ENCODE measurements around the gene SCN10A. TPM values are rescaled to one million over a fixed set of nuclear protein-coding genes. Genes with fewer than 3 reads are reported as not detected.
A peak's percentile ranks its signal among the peaks of the same experiment; 100 is the strongest.

The SCN10A gene
- total and polyA plus RNA-seq, 9 of the 15 experiments (the other 6 are each of a cell fraction or from before 2014, with no cell fraction given) = not detected

DNA sequence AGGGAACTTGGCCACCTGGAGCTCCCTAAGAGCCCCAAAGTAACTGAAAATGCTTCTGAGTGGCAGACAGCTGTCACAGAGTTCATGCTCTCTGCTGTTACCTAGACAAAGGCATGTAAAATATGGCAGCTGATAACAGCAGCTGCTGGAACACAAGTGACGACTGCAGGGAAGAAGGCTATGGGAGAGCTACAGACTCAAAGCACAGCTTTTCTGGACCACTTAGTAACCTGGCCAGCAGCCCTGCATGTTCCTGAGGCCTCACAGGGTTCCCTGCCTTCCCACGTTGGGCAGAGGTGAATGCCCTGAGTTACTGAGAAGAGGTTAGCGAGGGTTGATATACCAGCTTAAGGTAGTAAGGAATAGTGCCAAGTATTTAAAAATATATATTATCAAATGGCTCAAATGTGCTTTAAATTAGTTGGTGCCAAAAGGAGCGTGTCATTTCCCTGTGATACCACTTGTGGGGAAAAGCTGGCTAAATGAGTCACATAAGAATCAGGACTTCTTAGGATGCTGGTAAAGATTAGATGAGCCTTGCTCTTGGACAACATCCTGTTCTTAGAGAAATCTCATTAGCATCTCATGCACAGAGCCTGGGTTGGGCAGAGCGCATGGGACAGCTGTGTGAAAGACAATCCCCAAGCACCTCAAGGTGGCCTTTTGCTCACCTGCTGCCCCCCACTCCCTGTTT, 90.1 kb downstream of the SCN10A start (continued):
- TF ChIP-seq SUPT5H (IDR thresholded peaks at IDR 0.05) = no peak
- no peak for TF ChIP-seq ZKSCAN3 (CRISPR knock-in tag; IDR thresholded peaks at IDR 0.05)
- TF ChIP-seq, protein P1, sequence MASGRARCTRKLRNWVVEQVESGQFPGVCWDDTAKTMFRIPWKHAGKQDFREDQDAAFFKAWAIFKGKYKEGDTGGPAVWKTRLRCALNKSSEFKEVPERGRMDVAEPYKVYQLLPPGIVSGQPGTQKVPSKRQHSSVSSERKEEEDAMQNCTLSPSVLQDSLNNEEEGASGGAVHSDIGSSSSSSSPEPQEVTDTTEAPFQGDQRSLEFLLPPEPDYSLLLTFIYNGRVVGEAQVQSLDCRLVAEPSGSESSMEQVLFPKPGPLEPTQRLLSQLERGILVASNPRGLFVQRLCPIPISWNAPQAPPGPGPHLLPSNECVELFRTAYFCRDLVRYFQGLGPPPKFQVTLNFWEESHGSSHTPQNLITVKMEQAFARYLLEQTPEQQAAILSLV (tag; IDR thresholded peaks at IDR 0.05) = no peak
- no peak for TF ChIP-seq SIX5 (IDR thresholded peaks at IDR 0.05; ENCODE audit: borderline replicate concordance in 1 of 2, insufficient read depth in 1 of 2, low read depth in 1 of 2, low read length in 2 of 2)
- TF ChIP-seq, protein P2, sequence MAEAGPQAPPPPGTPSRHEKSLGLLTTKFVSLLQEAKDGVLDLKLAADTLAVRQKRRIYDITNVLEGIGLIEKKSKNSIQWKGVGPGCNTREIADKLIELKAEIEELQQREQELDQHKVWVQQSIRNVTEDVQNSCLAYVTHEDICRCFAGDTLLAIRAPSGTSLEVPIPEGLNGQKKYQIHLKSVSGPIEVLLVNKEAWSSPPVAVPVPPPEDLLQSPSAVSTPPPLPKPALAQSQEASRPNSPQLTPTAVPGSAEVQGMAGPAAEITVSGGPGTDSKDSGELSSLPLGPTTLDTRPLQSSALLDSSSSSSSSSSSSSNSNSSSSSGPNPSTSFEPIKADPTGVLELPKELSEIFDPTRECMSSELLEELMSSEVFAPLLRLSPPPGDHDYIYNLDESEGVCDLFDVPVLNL (CRISPR knock-in tag; IDR thresholded peaks at IDR 0.05; ENCODE audit: low read depth) = no peak
- peak in 1 of 2 experiments; percentile 93; a peak in 2 of 4 replicates for TF ChIP-seq HDAC1 (IDR thresholded peaks at IDR 0.05)
- no peak for TF ChIP-seq FOXP1 (CRISPR knock-in tag; IDR thresholded peaks at IDR 0.05)
- TF ChIP-seq HDAC8 (tag; IDR thresholded peaks at IDR 0.05) = no peak
- no peak for TF ChIP-seq RHOXF2B (CRISPR knock-in tag; conservative IDR thresholded peaks at IDR 0.05)
- TF ChIP-seq, protein P3, sequence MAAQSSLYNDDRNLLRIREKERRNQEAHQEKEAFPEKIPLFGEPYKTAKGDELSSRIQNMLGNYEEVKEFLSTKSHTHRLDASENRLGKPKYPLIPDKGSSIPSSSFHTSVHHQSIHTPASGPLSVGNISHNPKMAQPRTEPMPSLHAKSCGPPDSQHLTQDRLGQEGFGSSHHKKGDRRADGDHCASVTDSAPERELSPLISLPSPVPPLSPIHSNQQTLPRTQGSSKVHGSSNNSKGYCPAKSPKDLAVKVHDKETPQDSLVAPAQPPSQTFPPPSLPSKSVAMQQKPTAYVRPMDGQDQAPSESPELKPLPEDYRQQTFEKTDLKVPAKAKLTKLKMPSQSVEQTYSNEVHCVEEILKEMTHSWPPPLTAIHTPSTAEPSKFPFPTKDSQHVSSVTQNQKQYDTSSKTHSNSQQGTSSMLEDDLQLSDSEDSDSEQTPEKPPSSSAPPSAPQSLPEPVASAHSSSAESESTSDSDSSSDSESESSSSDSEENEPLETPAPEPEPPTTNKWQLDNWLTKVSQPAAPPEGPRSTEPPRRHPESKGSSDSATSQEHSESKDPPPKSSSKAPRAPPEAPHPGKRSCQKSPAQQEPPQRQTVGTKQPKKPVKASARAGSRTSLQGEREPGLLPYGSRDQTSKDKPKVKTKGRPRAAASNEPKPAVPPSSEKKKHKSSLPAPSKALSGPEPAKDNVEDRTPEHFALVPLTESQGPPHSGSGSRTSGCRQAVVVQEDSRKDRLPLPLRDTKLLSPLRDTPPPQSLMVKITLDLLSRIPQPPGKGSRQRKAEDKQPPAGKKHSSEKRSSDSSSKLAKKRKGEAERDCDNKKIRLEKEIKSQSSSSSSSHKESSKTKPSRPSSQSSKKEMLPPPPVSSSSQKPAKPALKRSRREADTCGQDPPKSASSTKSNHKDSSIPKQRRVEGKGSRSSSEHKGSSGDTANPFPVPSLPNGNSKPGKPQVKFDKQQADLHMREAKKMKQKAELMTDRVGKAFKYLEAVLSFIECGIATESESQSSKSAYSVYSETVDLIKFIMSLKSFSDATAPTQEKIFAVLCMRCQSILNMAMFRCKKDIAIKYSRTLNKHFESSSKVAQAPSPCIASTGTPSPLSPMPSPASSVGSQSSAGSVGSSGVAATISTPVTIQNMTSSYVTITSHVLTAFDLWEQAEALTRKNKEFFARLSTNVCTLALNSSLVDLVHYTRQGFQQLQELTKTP (IDR thresholded peaks at IDR 0.05; ENCODE audit: low read depth in 1 of 2, partially characterized antibody in 2 of 2) = no peak
- no peak for TF ChIP-seq PRMT5 (CRISPR knock-in tag; IDR thresholded peaks at IDR 0.05)
- TF ChIP-seq PHB2 (IDR thresholded peaks at IDR 0.05; ENCODE audit: low read depth) = no peak
- TF ChIP-seq, protein P4, sequence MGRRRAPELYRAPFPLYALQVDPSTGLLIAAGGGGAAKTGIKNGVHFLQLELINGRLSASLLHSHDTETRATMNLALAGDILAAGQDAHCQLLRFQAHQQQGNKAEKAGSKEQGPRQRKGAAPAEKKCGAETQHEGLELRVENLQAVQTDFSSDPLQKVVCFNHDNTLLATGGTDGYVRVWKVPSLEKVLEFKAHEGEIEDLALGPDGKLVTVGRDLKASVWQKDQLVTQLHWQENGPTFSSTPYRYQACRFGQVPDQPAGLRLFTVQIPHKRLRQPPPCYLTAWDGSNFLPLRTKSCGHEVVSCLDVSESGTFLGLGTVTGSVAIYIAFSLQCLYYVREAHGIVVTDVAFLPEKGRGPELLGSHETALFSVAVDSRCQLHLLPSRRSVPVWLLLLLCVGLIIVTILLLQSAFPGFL (CRISPR knock-in tag; IDR thresholded peaks at IDR 0.05) = no peak
- no peak for TF ChIP-seq FOXK1 (CRISPR knock-in tag; IDR thresholded peaks at IDR 0.05; ENCODE audit: borderline replicate concordance)
- peak; percentile 42; the same call in 1 of the 2 replicates for TF ChIP-seq FOXM1 (IDR thresholded peaks at IDR 0.05; ENCODE audit: low read depth)
- no peak for TF ChIP-seq FOXM1 (CRISPR knock-in tag; IDR thresholded peaks at IDR 0.05; ENCODE audit: low read depth)
- TF ChIP-seq HMG20A (CRISPR knock-in tag; conservative IDR thresholded peaks at IDR 0.05) = no peak
- TF ChIP-seq, protein P5, sequence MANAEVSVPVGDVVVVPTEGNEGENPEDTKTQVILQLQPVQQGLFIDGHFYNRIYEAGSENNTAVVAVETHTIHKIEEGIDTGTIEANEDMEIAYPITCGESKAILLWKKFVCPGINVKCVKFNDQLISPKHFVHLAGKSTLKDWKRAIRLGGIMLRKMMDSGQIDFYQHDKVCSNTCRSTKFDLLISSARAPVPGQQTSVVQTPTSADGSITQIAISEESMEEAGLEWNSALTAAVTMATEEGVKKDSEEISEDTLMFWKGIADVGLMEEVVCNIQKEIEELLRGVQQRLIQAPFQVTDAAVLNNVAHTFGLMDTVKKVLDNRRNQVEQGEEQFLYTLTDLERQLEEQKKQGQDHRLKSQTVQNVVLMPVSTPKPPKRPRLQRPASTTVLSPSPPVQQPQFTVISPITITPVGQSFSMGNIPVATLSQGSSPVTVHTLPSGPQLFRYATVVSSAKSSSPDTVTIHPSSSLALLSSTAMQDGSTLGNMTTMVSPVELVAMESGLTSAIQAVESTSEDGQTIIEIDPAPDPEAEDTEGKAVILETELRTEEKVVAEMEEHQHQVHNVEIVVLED (CRISPR knock-in tag; IDR thresholded peaks at IDR 0.05) = no peak
- TF ChIP-seq MCM2 (IDR thresholded peaks at IDR 0.05; ENCODE audit: low read depth) = no peak
- TF ChIP-seq NFE2 (IDR thresholded peaks at IDR 0.05; ENCODE audit: low read depth) = 0 out of 2 replicates have a peak, but pooled peaks have one; percentile 9
